ENCODE measurements around the gene DNAAF8. TPM values are rescaled to one million over a fixed set of nuclear protein-coding genes. Genes with fewer than 3 reads are reported as not detected.

Gene DNAAF8
- total and polyA plus RNA-seq, 12 donors = 0.30 to 3.3 (median 1.5) TPM

GRCh38 chr16:4796982-4797804 is 62.9 kb downstream of the DNAAF8 start:
- TF ChIP-seq CTCF (IDR thresholded peaks at IDR 0.05) (no peak), POLR2A (IDR thresholded peaks at IDR 0.05) (no peak)
- Histone ChIP-seq H3K27ac (no peak overlapping the region), H3K9me3 (replicated peaks in 1 of 3) (no peaks in the 10 kb centered on the region), H3K4me3 (no peak overlapping the region), H3K36me3 (replicated peaks in 1 of 2) (peaks cover 0 to 33% of the 10 kb centered on the region in 2 donors), H3K4me1 (replicated peaks in 1 of 2) (peaks cover 20 to 21% of the 10 kb centered on the region in 2 donors), H3K27me3 (no peaks in the 10 kb centered on the region)
- intact Hi-C loops (cut with DNase I) = no loop called here
- WGBS, 4 donors = 74 to 85% (median 78%) methylated on average over 14 to 21 of the region's 21 CpGs
- DNase-seq = no peak

DNA sequence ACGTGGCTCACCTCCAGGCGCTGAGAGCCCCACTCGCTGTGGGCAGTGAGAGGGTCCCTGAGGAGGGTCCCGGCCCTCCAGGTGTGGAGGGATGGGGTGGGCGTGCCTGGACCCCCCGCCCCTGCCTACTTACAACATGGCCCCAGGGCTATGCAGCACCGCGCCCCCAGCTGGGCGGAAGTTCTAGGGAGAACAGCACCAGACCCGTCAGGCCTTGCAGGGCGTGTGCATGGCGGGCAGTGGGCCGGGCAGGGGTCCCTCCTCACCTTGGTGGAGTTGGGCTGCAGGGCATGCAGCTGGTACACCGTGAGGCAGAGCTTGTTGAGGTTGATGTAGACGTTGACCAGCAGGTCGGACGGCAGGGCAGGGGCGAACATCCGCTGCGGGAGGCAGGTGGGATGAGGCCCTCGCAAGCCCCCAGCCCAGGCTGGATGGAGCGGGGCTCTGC is 63.5 kb downstream of the DNAAF8 start:
- peaks cover 0 to 33% of the 10 kb centered on the region in 2 donors for H3K36me3 ChIP-seq (replicated peaks in 1 of 2)
- no peak overlapping the region for H3K27ac ChIP-seq
- TF ChIP-seq POLR2A (IDR thresholded peaks at IDR 0.05) = no peak
- TF ChIP-seq CTCF (IDR thresholded peaks at IDR 0.05) = no peak
- intact Hi-C loops (cut with DNase I) = no loop called here
- WGBS, 4 donors = 85 to 87% (median 85%) methylated on average over 17 to 22 of the region's 22 CpGs
- H3K4me1 ChIP-seq (replicated peaks in 1 of 2) = peaks cover 20 to 21% of the 10 kb centered on the region in 2 donors
- no peaks in the 10 kb centered on the region for H3K27me3 ChIP-seq
- no peak for DNase-seq
- no peaks in the 10 kb centered on the region for H3K9me3 ChIP-seq (replicated peaks in 1 of 3)
- H3K4me3 ChIP-seq = no peak overlapping the region

DNA sequence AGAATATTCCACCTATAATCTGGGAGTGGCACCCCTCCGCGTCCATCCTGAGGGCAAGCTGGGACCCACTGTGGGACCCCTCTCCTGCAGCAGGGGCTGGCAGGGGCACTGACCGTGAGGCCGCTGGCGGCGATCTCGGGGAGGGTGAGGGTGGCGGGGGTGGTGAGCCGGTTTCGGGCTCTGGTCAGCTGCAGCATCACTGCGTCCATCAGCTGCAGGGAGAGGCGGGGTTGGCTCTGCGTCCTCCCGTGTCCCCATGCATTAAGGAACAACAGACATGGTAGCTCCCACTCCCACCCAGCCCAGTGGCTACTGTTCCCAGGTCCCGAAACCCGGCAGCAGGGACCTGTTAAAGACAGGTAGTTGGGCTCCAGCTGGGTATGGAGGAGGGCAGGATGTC is 64.1 kb downstream of the DNAAF8 start:
- 90 to 93% (median 93%) methylated on average over 12 to 16 of the region's 16 CpGs; no CpG with 5 or more reads in 1 of the 4 donors for WGBS, 4 donors
- no peak overlapping the region for H3K27ac ChIP-seq
- H3K4me3 ChIP-seq = no peak overlapping the region
- no peaks in the 10 kb centered on the region for H3K9me3 ChIP-seq (replicated peaks in 1 of 3)
- peaks cover 20 to 25% of the 10 kb centered on the region in 2 donors for H3K4me1 ChIP-seq (replicated peaks in 1 of 2)
- H3K27me3 ChIP-seq = no peaks in the 10 kb centered on the region
- intact Hi-C loops (cut with DNase I) = no loop called here
- peaks cover 0 to 33% of the 10 kb centered on the region in 2 donors for H3K36me3 ChIP-seq (replicated peaks in 1 of 2)
- DNase-seq = no peak
- TF ChIP-seq CTCF (IDR thresholded peaks at IDR 0.05) (no peak), POLR2A (IDR thresholded peaks at IDR 0.05) (no peak)

Small RNA genes lying within 50 kb of the gene (small RNA-seq; reads per million reads assigned to genes)
- 0 reads per million in 2 donors for gene RF00017

Other genes with a start within 250 kb of the DNAAF8 start
- 10 to 100 TPM; 26.0 to 68.0 (median 48.4) TPM for gene CDIP1, start 195.8 kb upstream of the DNAAF8 start, total RNA-seq
- 10 to 100 TPM; 23.6 to 41.6 (median 24.5) TPM for gene CDIP1, start 195.8 kb upstream of the DNAAF8 start, polyA plus RNA-seq
- gene C16orf96, start 178.2 kb upstream of the DNAAF8 start, total RNA-seq = under 1 TPM; 0.14 to 0.61 (median 0.30) TPM
- under 1 TPM in 2 of 3 donors, not detected in 1; 0.07 to 0.16 TPM for gene C16orf96, start 178.2 kb upstream of the DNAAF8 start, polyA plus RNA-seq
- gene UBALD1, start 119.6 kb upstream of the DNAAF8 start, total RNA-seq = 10 to 100 TPM; 12.0 to 34.3 (median 17.4) TPM
- 10 to 100 TPM in 2 of 3 donors, 1 to 10 TPM in 1; 3.7 to 92.7 (median 31.9) TPM for gene UBALD1, start 119.6 kb upstream of the DNAAF8 start, polyA plus RNA-seq
- gene MGRN1, start 109.7 kb upstream of the DNAAF8 start, total RNA-seq = 10 to 100 TPM; 17.5 to 94.1 (median 71.8) TPM
- 10 to 100 TPM; 23.3 to 35.6 (median 27.3) TPM for gene MGRN1, start 109.7 kb upstream of the DNAAF8 start, polyA plus RNA-seq
- gene NUDT16L1, start 41.0 kb upstream of the DNAAF8 start, total RNA-seq = 10 to 100 TPM; 45.4 to 99.3 (median 53.9) TPM
- gene NUDT16L1, start 41.0 kb upstream of the DNAAF8 start, polyA plus RNA-seq = 10 to 100 TPM; 16.3 to 36.2 (median 28.1) TPM
- 10 to 100 TPM; 12.3 to 34.4 (median 17.4) TPM for gene ANKS3, start 266 bp upstream of the DNAAF8 start, total RNA-seq
- gene ANKS3, start 266 bp upstream of the DNAAF8 start, polyA plus RNA-seq = 100 to 1,000 TPM in 1 of 3 donors, 10 to 100 TPM in 1, 1 to 10 TPM in 1; 7.2 to 118 (median 52.8) TPM
- 10 to 100 TPM in 5 of 9 donors, 1 to 10 TPM in 4; 6.7 to 23.7 (median 13.0) TPM for gene ZNF500, start 32.6 kb downstream of the DNAAF8 start, total RNA-seq
- 10 to 100 TPM in 1 of 3 donors, 1 to 10 TPM in 2; 3.9 to 18.5 (median 4.6) TPM for gene ZNF500, start 32.6 kb downstream of the DNAAF8 start, polyA plus RNA-seq
- gene SEPTIN12, start 53.8 kb downstream of the DNAAF8 start, total RNA-seq = not detected
- gene SEPTIN12, start 53.8 kb downstream of the DNAAF8 start, polyA plus RNA-seq = 1 to 10 TPM in 1 of 3 donors, not detected in 2; 1.1 TPM
- gene SMIM22, start 60.8 kb downstream of the DNAAF8 start, total RNA-seq = 1 to 10 TPM in 1 of 9 donors, not detected in 8; 1.9 TPM
- not detected for gene SMIM22, start 60.8 kb downstream of the DNAAF8 start, polyA plus RNA-seq
- 100 to 1,000 TPM in 2 of 9 donors, 10 to 100 TPM in 7; 32.4 to 103 (median 75.3) TPM for gene ROGDI, start 68.1 kb downstream of the DNAAF8 start, total RNA-seq
- 100 to 1,000 TPM in 2 of 3 donors, 10 to 100 TPM in 1; 68.6 to 194 (median 178) TPM for gene ROGDI, start 68.1 kb downstream of the DNAAF8 start, polyA plus RNA-seq
- 100 to 1,000 TPM in 1 of 9 donors, 10 to 100 TPM in 8; 43.2 to 118 (median 83.7) TPM for gene GLYR1, start 112.8 kb downstream of the DNAAF8 start, total RNA-seq
- gene GLYR1, start 112.8 kb downstream of the DNAAF8 start, polyA plus RNA-seq = 100 to 1,000 TPM in 1 of 3 donors, 10 to 100 TPM in 2; 39.3 to 109 (median 50.6) TPM
- gene UBN1, start 112.9 kb downstream of the DNAAF8 start, total RNA-seq = 10 to 100 TPM; 14.6 to 60.8 (median 31.1) TPM
- 10 to 100 TPM in 2 of 3 donors, 1 to 10 TPM in 1; 5.9 to 21.2 (median 13.2) TPM for gene UBN1, start 112.9 kb downstream of the DNAAF8 start, polyA plus RNA-seq
- 10 to 100 TPM in 7 of 9 donors, under 1 TPM in 2; 0.55 to 20.9 (median 16.0) TPM for gene PPL, start 202.6 kb downstream of the DNAAF8 start, total RNA-seq
- gene PPL, start 202.6 kb downstream of the DNAAF8 start, polyA plus RNA-seq = 10 to 100 TPM in 1 of 3 donors, 1 to 10 TPM in 1, under 1 TPM in 1; 0.38 to 10.1 (median 4.8) TPM
- gene SEC14L5, start 223.8 kb downstream of the DNAAF8 start, total RNA-seq = 1 to 10 TPM in 5 of 9 donors, under 1 TPM in 4; 0.12 to 1.8 (median 1.1) TPM
- gene SEC14L5, start 223.8 kb downstream of the DNAAF8 start, polyA plus RNA-seq = under 1 TPM; 0.16 to 0.56 (median 0.51) TPM

All from adrenal gland (tissue), 12 donors.